ENCODE measurements around the gene HEG1. TPM values are rescaled to one million over a fixed set of nuclear protein-coding genes. Genes with fewer than 3 reads are reported as not detected.

The HEG1 gene
- total RNA-seq, 1 experiment from 2014 or later, result 34.3 TPM

DNA sequence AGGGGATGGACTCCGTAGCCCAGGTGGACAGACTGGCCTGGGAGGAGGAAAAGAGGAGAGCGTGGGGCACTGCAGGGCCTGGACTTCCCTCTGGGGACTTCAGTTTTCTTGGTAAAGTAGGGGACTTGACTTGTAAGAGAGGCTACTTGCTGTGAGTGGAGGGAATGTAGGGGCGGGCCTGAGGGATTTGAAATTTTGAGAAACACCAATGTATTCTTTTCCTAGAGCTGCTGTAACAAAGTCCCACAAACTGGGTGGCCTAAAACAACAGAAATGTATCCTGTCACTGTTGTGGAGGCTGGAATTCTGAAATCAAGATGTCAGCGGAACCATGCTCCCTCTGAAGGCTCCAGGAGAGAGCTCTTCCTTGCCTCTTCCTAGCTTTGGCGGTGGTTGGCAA lies 5.8 kb upstream of the HEG1 start:
- no peak overlapping the region for H3K27ac ChIP-seq (ENCODE audit: low read depth, low read length, poor library complexity, severe bottlenecking)
- no peaks in the 10 kb centered on the region for H3K27me3 ChIP-seq (replicated peaks; ENCODE audit: insufficient read depth, low read depth, low read length, poor library complexity)
- no peaks in the 10 kb centered on the region for H3K36me3 ChIP-seq (ENCODE audit: insufficient read depth, low read length, poor library complexity, severe bottlenecking)
- H3K9me3 ChIP-seq (ENCODE audit: low read depth, low read length, poor library complexity, severe bottlenecking), result no peaks in the 10 kb centered on the region
- DNase-seq (ENCODE audit: low spot score), result no peak
- H3K4me3 ChIP-seq (ENCODE audit: low read depth, low read length, poor library complexity, severe bottlenecking), result no peak overlapping the region
- BruUV-seq (replicated peaks), result no TSS peak
- POLR2A ChIA-PET (ENCODE audit: low non-redundant PET), result no interaction called here
- no peaks in the 10 kb centered on the region for H3K4me1 ChIP-seq (ENCODE audit: insufficient read depth, low read length, poor library complexity, severe bottlenecking)
- intact Hi-C loops (cut with micrococcal nuclease; ENCODE audit: unreplicated experiment), result no loop called here
- TF ChIP-seq EZH2 (IDR thresholded peaks at IDR 0.05; ENCODE audit: borderline replicate concordance, low read depth, low read length, poor library complexity, severe bottlenecking) (no peak), CTCF (conservative IDR thresholded peaks at IDR 0.05; ENCODE audit: low read depth, low read length) (no peak)
- CTCF ChIA-PET, result no interaction called here

DNA sequence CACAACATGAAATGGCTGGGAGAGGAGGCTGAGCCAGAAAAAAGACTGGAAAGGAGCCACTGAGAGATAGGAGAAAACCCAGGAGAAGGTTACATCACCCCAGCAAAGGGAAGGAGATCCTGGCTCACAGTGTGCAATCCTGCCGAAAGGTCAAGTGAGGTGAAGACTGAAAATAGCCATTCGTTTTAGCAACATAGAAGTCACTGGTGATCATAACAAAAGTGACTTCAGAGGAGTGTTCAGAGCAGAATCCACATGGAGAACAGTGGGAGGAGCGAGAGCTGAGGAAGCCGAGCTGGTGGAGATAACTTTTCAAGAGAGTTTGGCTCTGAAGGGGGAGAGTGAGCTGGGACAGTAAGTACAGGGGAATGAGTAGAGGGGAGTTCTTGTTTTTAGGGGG lies 5.4 kb upstream of the HEG1 start:
- ChIA-PET CTCF (no interaction called here), POLR2A (ENCODE audit: low non-redundant PET) (no interaction called here)
- H3K4me1 ChIP-seq (ENCODE audit: insufficient read depth, low read length, poor library complexity, severe bottlenecking), result no peaks in the 10 kb centered on the region
- H3K27ac ChIP-seq (ENCODE audit: low read depth, low read length, poor library complexity, severe bottlenecking), result no peak overlapping the region
- no peaks in the 10 kb centered on the region for H3K9me3 ChIP-seq (ENCODE audit: low read depth, low read length, poor library complexity, severe bottlenecking)
- no peaks in the 10 kb centered on the region for H3K27me3 ChIP-seq (replicated peaks; ENCODE audit: insufficient read depth, low read depth, low read length, poor library complexity)
- no peak overlapping the region for H3K4me3 ChIP-seq (ENCODE audit: low read depth, low read length, poor library complexity, severe bottlenecking)
- H3K36me3 ChIP-seq (ENCODE audit: insufficient read depth, low read length, poor library complexity, severe bottlenecking), result no peaks in the 10 kb centered on the region
- BruUV-seq (replicated peaks), result no TSS peak
- intact Hi-C loops (cut with micrococcal nuclease; ENCODE audit: unreplicated experiment), result no loop called here
- TF ChIP-seq EZH2 (IDR thresholded peaks at IDR 0.05; ENCODE audit: borderline replicate concordance, low read depth, low read length, poor library complexity, severe bottlenecking) (no peak), CTCF (conservative IDR thresholded peaks at IDR 0.05; ENCODE audit: low read depth, low read length) (no peak)
- no peak for DNase-seq (ENCODE audit: low spot score)

DNA sequence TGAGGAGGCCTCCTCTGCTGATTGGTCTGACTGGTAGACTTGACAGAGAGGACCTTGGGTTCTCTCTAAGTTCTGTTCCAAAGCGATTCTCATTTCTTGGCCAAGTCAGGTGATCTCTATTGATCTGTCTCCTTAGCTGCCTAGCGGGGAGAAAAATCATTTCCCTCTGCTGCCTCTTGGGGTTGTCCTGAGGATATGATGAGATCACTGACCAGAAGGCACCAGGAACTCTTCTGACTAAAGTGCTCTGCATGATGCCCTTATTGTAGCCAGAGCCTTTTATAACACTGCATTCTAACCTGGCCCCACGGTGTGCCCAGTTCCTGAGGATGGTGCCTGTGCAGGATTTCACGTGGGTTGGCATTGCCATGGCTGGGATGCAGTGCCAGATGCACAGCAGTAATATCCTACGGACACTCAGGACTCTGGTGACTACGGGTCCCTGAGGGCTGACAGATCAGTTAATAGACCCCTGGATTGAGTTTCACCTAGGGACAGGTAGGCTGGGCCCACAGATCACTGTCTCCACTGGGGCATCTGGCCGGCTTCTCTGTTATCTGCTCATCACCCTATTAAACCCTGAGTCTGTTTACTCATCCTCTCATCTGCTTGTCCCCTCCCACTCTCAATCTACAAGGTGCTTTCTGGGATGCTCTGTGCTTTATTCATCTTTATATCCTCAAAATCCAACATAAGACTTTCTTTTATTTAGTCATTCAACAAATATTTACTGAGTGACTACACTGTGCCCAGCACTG lies 3.9 kb upstream of the HEG1 start:
- Histone ChIP-seq H3K4me1 (ENCODE audit: insufficient read depth, low read length, poor library complexity, severe bottlenecking) (no peaks in the 10 kb centered on the region), H3K36me3 (ENCODE audit: insufficient read depth, low read length, poor library complexity, severe bottlenecking) (no peaks in the 10 kb centered on the region), H3K4me3 (ENCODE audit: low read depth, low read length, poor library complexity, severe bottlenecking) (no peak overlapping the region), H3K9me3 (ENCODE audit: low read depth, low read length, poor library complexity, severe bottlenecking) (no peaks in the 10 kb centered on the region), H3K27me3 (replicated peaks; ENCODE audit: insufficient read depth, low read depth, low read length, poor library complexity) (no peaks in the 10 kb centered on the region), H3K27ac (ENCODE audit: low read depth, low read length, poor library complexity, severe bottlenecking) (no peak overlapping the region)
- BruUV-seq (replicated peaks), result no TSS peak
- no peak for DNase-seq (ENCODE audit: low spot score)
- ChIA-PET POLR2A (ENCODE audit: low non-redundant PET) (no interaction called here), CTCF (no interaction called here)
- intact Hi-C loops (cut with micrococcal nuclease; ENCODE audit: unreplicated experiment), result no loop called here
- TF ChIP-seq EZH2 (IDR thresholded peaks at IDR 0.05; ENCODE audit: borderline replicate concordance, low read depth, low read length, poor library complexity, severe bottlenecking) (no peak), CTCF (conservative IDR thresholded peaks at IDR 0.05; ENCODE audit: low read depth, low read length) (no peak)

Measured in A673 (cell line).